ENCODE results near the gene PACS1.

PACS1 gene

GRCh38 chr11:66146074-66146473 is 76.0 kb downstream of the PACS1 start:
- DNase-seq: no peak

GRCh38 chr11:66146940-66147339 is 76.9 kb downstream of the PACS1 start:
- DNase-seq: no peak

- DNase-seq: no peak
Measured at GRCh38 chr11:66150140-66150539, 80.1 kb downstream of the PACS1 start.

- no peak for DNase-seq
Measured at GRCh38 chr11:66150725-66151124, 80.7 kb downstream of the PACS1 start.

- DNase-seq: peak; percentile 6 to 50
Measured at GRCh38 chr11:66151273-66151672, 81.2 kb downstream of the PACS1 start.

DNA sequence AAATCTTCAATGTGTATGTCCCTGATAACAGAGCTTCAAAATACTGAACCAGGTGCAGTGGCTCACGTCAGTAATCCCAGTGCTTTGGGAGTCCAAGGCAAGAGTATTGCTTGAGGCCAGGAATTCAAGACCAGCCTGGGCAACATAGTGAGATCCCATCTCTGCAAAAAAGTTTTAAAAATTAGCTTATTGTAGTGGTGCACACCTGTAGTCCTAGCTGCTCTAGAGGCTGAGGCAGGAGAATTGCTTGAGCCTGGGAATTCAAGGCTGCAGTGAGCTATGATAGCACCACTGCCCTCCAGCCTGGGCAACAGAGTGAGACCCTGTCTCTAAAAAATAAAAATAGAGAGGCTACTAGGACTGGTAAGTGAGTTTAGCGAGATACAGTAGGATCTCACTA is 84.0 kb downstream of the PACS1 start:
- no peak for DNase-seq

- DNase-seq: no peak
Measured at GRCh38 chr11:66155387-66156073, 85.5 kb downstream of the PACS1 start.

GRCh38 chr11:66157182-66157864 is 87.3 kb downstream of the PACS1 start:
- no peak for DNase-seq

GRCh38 chr11:66158156-66158555 is 88.1 kb downstream of the PACS1 start:
- DNase-seq: no peak

- DNase-seq: peak in 1 of 2 experiments; percentile 26
Measured at GRCh38 chr11:66159324-66159984, 89.4 kb downstream of the PACS1 start.

DNA sequence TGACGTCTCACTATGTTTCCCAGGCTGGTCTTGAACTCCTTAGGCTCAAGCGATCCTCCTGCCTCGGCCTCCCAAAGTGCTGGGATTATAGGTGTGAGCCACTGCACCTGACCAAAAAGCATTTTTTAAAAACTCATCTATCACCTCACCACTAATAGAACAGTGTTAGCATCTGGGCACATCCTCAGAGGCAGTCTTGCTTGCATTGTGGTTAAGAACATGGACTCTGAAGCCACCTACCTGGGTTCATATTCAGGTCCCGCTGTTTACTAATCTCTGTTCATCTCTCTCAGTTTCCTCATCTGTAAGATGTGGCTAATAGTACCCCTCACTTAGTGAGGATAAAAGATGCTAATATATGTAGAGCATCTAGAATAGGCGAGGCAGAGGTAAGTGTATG is 90.6 kb downstream of the PACS1 start:
- no peak for DNase-seq

GRCh38 chr11:66168289-66168688 is 98.2 kb downstream of the PACS1 start:
- DNase-seq: no peak

- no peak for DNase-seq
Measured at GRCh38 chr11:66172146-66172545, 102.1 kb downstream of the PACS1 start.

- DNase-seq: no peak
Measured at GRCh38 chr11:66176650-66177049, 106.6 kb downstream of the PACS1 start.

GRCh38 chr11:66178183-66178582 is 108.1 kb downstream of the PACS1 start:
- no peak for DNase-seq

- no peak for DNase-seq
Measured at GRCh38 chr11:66178871-66179270, 108.8 kb downstream of the PACS1 start.

GRCh38 chr11:66181632-66182315 is 111.7 kb downstream of the PACS1 start:
- no peak for DNase-seq

DNA sequence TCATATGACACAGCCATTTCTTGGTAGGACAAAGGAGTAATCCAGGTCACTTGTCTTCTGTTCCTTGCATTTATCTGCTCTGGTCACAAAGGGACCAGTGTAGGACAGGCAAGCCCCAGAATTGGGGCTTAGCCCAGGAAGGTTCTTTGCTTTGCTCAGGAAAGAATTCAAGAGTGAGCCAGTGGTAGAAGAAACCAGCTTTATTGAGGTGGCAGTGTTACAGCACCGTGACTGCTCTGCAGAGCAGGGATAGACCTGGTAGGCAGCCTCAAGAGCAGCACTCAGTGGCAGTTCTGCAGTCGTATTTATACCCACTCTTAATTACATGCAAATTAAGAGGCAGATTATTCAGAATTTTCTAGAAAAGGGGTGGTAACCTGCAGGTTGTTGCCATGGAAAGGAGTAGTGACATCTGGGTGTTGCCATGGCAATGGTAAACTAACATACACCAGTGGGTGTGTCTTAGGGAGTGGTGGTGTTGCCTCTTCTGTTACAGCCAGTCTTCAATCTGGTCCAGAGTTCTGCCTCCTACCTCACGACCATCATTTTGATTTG is 113.5 kb downstream of the PACS1 start:
- no peak for DNase-seq

DNA sequence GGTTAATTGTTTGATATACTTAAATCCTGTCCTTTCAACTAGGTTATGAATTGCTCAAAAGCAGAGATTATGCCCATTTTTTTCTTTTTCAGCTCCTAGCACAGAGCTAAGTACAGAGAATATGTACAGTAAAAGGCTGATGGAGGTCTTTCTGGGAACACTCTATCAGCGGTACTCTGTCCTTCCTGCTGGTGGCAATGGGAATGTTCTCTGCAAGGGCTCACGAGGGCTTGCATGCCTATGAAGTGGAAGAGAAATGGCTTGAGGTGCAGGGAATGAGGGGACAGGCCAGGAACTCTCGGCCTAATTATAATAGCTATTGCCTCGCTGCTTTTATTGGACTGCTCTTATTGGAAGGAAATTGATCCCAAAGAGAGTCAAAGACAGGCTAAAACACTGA is 114.7 kb downstream of the PACS1 start:
- DNase-seq: no peak

GRCh38 chr11:66186470-66186869 is 116.4 kb downstream of the PACS1 start:
- DNase-seq: no peak

DNA sequence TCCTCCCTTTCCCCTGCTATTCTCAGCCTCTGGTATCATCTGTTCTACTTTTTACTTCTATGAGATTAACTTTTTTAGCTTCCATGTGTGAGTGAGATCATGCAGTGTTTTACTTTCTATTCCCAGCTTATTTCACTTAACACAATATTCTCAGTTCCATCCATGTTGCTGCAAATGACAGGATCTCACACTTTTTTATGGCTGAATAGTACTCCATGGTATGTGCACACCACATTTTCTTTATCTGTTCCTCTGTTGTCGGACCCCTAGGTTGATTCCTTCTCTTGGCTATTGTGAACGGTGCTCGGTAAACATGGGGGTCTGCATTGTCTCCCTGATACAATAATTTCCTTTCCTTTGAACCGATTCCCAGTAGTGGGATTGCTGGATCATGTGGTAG is 117.4 kb downstream of the PACS1 start:
- no peak for DNase-seq

DNA sequence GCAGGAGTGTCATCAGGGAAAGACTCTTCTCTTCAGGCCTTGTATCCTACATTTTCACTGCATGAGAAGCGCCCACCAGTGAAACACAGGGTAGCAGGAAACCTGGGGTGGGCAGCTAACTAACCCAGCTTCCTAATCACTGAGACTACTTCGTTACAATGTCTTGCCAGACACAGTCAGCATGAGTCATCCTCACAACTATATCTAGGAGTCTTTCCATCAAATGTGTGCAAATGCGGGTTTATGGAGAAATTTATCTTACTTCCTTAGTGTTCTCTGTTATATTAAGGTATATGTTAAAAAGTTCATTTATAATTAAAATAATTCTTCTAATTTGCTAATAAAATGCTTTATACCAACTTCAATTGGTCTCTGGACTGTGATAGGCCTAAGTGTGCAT is 118.5 kb downstream of the PACS1 start:
- no peak for DNase-seq

DNA sequence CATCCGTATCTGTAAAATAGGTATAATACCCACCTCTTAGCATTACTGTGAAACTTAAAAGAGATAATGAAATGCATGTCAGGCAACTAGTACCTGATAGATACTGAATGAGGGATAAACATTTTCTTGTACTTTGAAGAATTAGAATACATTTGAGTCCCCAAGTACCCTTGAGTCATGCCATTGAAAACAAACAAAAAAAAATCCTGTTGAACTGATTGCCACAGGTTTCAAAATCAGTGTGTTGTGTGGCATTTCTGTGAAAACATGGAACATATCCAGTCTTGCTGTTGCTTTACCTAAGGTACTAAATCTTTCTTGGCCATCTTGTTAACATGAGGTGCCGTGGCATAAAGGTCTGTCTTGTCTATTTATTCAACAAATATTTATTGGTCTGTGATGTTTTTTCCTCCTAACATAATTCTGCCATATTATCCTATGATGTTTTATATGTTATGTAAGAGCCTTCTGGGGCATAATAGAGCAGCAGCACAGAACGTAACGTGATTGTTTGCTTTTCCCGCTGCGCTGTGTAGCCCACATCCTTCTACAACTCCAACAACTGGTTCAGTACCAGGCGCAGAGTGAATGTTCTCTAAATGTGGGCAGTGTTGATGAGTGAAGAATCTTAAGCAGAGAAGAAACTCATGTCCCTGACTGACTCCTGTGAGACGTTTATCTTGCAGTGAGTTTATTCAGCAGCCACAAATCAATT is 119.1 kb downstream of the PACS1 start:
- DNase-seq: no peak

Data from NCI-H524 (cell line).